Adrenal gland (tissue), 5 donors: ENCODE data around the gene CDC42.

Experiments used
- CTCF ChIP-seq, 6 experiments: fragments of 450-650 bp in 4 of 6; fragments of 200-600 bp in 2 of 6; sonication (generic) in 1 of 6; IDR thresholded peaks; 1 replicate in 5 of 6; 2 replicates in 1 of 6; pipeline versions ENCODE4 v1.5.1 to v1.8.0; 2016 to 2021; ENCODE audit warnings: antibody characterized with exemption in 6 of 6, mild to moderate bottlenecking in 2 of 6, moderate library complexity in 1 of 6
- POLR2A ChIP-seq, 2 donors: fragments of 450-650 bp; IDR thresholded peaks; one replicate each; pipeline ENCODE4 v1.6.1; 2017; ENCODE audit warnings: antibody characterized with exemption in 2 of 2, mild to moderate bottlenecking in 2 of 2, moderate library complexity in 1 of 2
- donor health status: DM: no; HTN: no; CAD: no.

- TF ChIP-seq POLR2A (IDR thresholded peaks at IDR 0.05) (no peak), CTCF (IDR thresholded peaks at IDR 0.05) (no peak)
Observed at GRCh38 chr1:22037520-22037919, 15.0 kb upstream of the CDC42 start.
